CD4-positive, alpha-beta memory T cell (primary cell): Measurements from ENCODE around the gene MAST2. TPM values are rescaled to one million over a fixed set of nuclear protein-coding genes. Genes with fewer than 3 reads are reported as not detected.
"Not testable (repeated sequence)": the region's sequence is repeated elsewhere in the genome, so short reads cannot be mapped to it uniquely, and the experiment has no call there.

Source experiments
- CTCF ChIA-PET: fragments of 350-600 bp; sonication (Branson Sonifier 250); formaldehyde crosslinking; loops from one replicate; lab custom pipeline; 2021; ENCODE audit warnings: inconsistent platforms; ENCODE audit not compliant: partially characterized antibody; lab: Charles Lee
- POLR2A ChIA-PET: fragments of 350-600 bp; sonication (Branson Sonifier 250); formaldehyde crosslinking; loops from one replicate; lab custom pipeline; 2021; ENCODE audit not compliant: partially characterized antibody; lab: Charles Lee
- DNase-seq, 5 donors: peaks; one replicate each; pipeline versions ENCODE4 v3.0.0 to v3.0.0-alpha.2; 2020 to 2022; ENCODE audit warnings: mixed read lengths in 1 of 5
- H3K27ac ChIP-seq: one replicate; pipeline ENCODE4 v1.7.0; 2013; ENCODE audit warnings: low read depth, low read length
- H3K27me3 ChIP-seq: 2 replicates; pipeline ENCODE4 v1.7.0; 2013; ENCODE audit warnings: mild to moderate bottlenecking, low read length, moderate library complexity; ENCODE audit not compliant: insufficient read depth
- H3K36me3 ChIP-seq: 2 replicates; pipeline ENCODE4 v1.7.0; 2013; ENCODE audit warnings: mild to moderate bottlenecking, low read length, moderate library complexity; ENCODE audit not compliant: insufficient read depth
- H3K4me1 ChIP-seq: 2 replicates; pipeline ENCODE4 v1.7.0; 2013; ENCODE audit warnings: mild to moderate bottlenecking, low read length, moderate library complexity; ENCODE audit not compliant: insufficient read depth
- H3K4me3 ChIP-seq, 2 donors: one replicate each; pipeline ENCODE4 v1.7.0; 2013; ENCODE audit warnings: low read length in 2 of 2, mild to moderate bottlenecking in 1 of 2
- H3K9me3 ChIP-seq, 2 donors: one replicate each; pipeline ENCODE4 v1.7.0; 2013; ENCODE audit warnings: low read length in 2 of 2, control low read depth in 1 of 2; ENCODE audit not compliant: control insufficient read depth in 1 of 2
- H3K27ac Mint-ChIP-seq, 7 donors: one replicate each; pipeline ENCODE4 v1.8.0; 2020 to 2021; ENCODE audit warnings: mixed read lengths in 7 of 7, mild to moderate bottlenecking in 6 of 7, inconsistent platforms in 3 of 7, moderate library complexity in 3 of 7
- H3K27me3 Mint-ChIP-seq, 2 donors: one replicate each; pipeline ENCODE4 v1.8.0; 2020 to 2021; ENCODE audit warnings: mixed read lengths in 2 of 2
- H3K36me3 Mint-ChIP-seq, 2 donors: one replicate each; pipeline ENCODE4 v1.8.0; 2020 to 2021; ENCODE audit warnings: mixed read lengths in 2 of 2, inconsistent platforms in 1 of 2, mild to moderate bottlenecking in 1 of 2
- H3K4me1 Mint-ChIP-seq, 4 donors: one replicate each; pipeline ENCODE4 v1.8.0; 2020 to 2021; ENCODE audit warnings: mixed read lengths in 4 of 4, mild to moderate bottlenecking in 1 of 4
- H3K4me3 Mint-ChIP-seq, 8 donors: one replicate each; pipeline ENCODE4 v1.8.0; 2020 to 2021; ENCODE audit warnings: mixed read lengths in 8 of 8, mild to moderate bottlenecking in 7 of 8, moderate library complexity in 6 of 8, inconsistent platforms in 3 of 8
- H3K9me3 Mint-ChIP-seq, 8 donors: one replicate each; pipeline ENCODE4 v1.8.0; 2020 to 2021; ENCODE audit warnings: mixed read lengths in 8 of 8, mild to moderate bottlenecking in 5 of 8, inconsistent platforms in 3 of 8, moderate library complexity in 1 of 8
- intact Hi-C: fragments of 100-400 bp; cut with micrococcal nuclease; formaldehyde crosslinking; loops from one replicate; pipeline ENCODE4 v1.15.1; 2023
- polyA plus RNA-seq, 2 donors: library from polyadenylated mRNA; unstranded; fragments of 300-500 nt; fragmentation: Illumina TruSeq; gene quantifications; one replicate each; pipeline ENCODE4 v1.2.3, GENCODE V29; 2021
- total RNA-seq, 2 experiments: library from RNA; stranded (reverse); gene quantifications; one replicate each; pipeline ENCODE4 v1.2.3, GENCODE V29; 2021

MAST2 gene
- total and polyA plus RNA-seq, 4 experiments from 2014 or later: 0.65 to 9.9 (median 4.3) TPM

DNA sequence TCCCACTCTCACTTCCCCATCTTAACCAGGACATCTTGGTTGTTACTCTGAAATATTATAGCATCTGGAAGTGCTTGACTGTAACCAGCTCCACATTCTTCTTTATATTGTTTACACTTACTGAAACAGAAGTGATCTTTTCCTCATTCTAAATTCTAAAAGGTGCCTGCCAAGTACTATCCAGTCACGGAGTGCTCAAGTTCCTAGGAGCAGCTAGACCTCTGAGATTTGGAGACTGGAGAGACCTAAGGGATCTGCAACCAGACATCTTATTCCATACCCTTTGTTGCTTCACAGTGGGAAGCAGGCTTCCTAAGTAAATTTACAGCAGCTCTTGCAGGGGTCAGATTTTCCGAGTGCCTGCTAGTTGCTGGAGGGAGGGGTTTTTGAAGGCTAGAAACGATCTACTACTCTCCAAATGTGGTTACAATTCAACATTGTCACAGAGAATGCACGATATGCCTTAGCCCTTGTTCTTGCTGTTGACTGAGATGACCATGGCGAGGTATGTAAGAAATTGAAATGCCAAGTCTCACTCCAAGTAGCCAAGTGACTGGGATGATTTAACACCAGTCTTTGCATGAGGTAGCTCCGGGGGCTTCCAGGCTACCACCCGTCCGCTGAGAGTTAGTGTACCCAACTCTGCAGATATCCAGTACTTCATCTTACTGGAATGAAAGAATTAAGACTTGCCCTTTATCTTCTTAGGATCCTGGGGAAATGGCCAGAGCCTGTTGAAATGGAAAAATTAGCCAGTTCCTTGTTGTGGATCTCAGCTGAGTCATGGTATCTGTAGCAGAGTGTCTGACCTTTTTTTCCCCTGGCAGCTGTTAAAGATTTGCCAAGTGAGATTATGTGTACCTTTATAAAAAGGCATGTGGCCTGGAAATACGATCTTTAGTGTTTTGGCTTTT is 150.8 kb downstream of the MAST2 start:
- Histone ChIP-seq H3K4me3 (no peak overlapping the region), H3K27ac (no peak overlapping the region), H3K4me1 (no peaks in the 10 kb centered on the region), H3K36me3 (no peaks in the 10 kb centered on the region), H3K9me3 (no peaks in the 10 kb centered on the region), H3K27me3 (no peaks in the 10 kb centered on the region)
- Mint-ChIP-seq H3K9me3 (no peaks in the 10 kb centered on the region), H3K36me3 (no peaks in the 10 kb centered on the region), H3K4me1 (no peaks in the 10 kb centered on the region), H3K27me3 (no peaks in the 10 kb centered on the region), H3K27ac (no peak overlapping the region), H3K4me3 (no peak overlapping the region)
- POLR2A ChIA-PET: no interaction called here
- no peak for DNase-seq
- CTCF ChIA-PET: no interaction called here
- intact Hi-C loops: no loop called here

GRCh38 chr1:45957684-45958083 is 154.3 kb downstream of the MAST2 start:
- Histone ChIP-seq H3K4me1 (no peaks in the 10 kb centered on the region), H3K36me3 (no peaks in the 10 kb centered on the region), H3K27ac (no peak overlapping the region), H3K4me3 (no peak overlapping the region), H3K27me3 (no peaks in the 10 kb centered on the region), H3K9me3 (no peaks in the 10 kb centered on the region)
- Mint-ChIP-seq H3K4me3 (no peak overlapping the region), H3K27me3 (no peaks in the 10 kb centered on the region), H3K9me3 (peaks cover 0 to 2% (median 0%) of the 10 kb centered on the region in 8 donors), H3K36me3 (peaks cover 4 to 8% of the 10 kb centered on the region in 2 donors), H3K4me1 (peaks cover 0 to 1% (median 0%) of the 10 kb centered on the region in 4 donors), H3K27ac (no peak overlapping the region)
- CTCF ChIA-PET: no interaction called here
- POLR2A ChIA-PET: interaction anchor here (0.7 kb wide), 1 partner anchor 55 kb away, joined by 3 read pairs; no protein-coding TSS in a partner anchor
- no peak for DNase-seq
- intact Hi-C loops: no loop called here

GRCh38 chr1:45958317-45958716 is 154.9 kb downstream of the MAST2 start:
- Histone ChIP-seq H3K4me1 (no peaks in the 10 kb centered on the region), H3K36me3 (no peaks in the 10 kb centered on the region), H3K4me3 (no peak overlapping the region), H3K27me3 (no peaks in the 10 kb centered on the region), H3K9me3 (no peaks in the 10 kb centered on the region), H3K27ac (no peak overlapping the region)
- POLR2A ChIA-PET: no interaction called here
- Mint-ChIP-seq H3K9me3 (peaks cover 0 to 4% (median 0%) of the 10 kb centered on the region in 8 donors), H3K36me3 (peaks cover 4 to 12% of the 10 kb centered on the region in 2 donors), H3K4me1 (peaks cover 0 to 1% (median 0%) of the 10 kb centered on the region in 4 donors), H3K27ac (peak overlapping the region in 1 of 7 donors; percentile 73), H3K27me3 (no peaks in the 10 kb centered on the region), H3K4me3 (no peak overlapping the region)
- no peak for DNase-seq
- CTCF ChIA-PET: no interaction called here
- intact Hi-C loops: no loop called here

- ChIA-PET POLR2A (no interaction called here), CTCF (no interaction called here)
- Mint-ChIP-seq H3K27me3 (no peaks in the 10 kb centered on the region), H3K4me3 (no peak overlapping the region), H3K4me1 (peaks cover 0 to 1% (median 0%) of the 10 kb centered on the region in 4 donors), H3K36me3 (peaks cover 5 to 22% of the 10 kb centered on the region in 2 donors), H3K9me3 (peaks cover 0 to 6% (median 0%) of the 10 kb centered on the region in 8 donors), H3K27ac (no peak overlapping the region)
- DNase-seq: no peak
- Histone ChIP-seq H3K4me1 (no peaks in the 10 kb centered on the region), H3K27ac (no peak overlapping the region), H3K36me3 (no peaks in the 10 kb centered on the region), H3K9me3 (no peaks in the 10 kb centered on the region), H3K4me3 (no peak overlapping the region), H3K27me3 (no peaks in the 10 kb centered on the region)
- intact Hi-C loops: no loop called here
Observed at GRCh38 chr1:45960930-45961715, 157.7 kb downstream of the MAST2 start.

- H3K4me1 Mint-ChIP-seq, intact Hi-C loops, H3K27ac Mint-ChIP-seq, POLR2A ChIA-PET, CTCF ChIA-PET, H3K4me3 ChIP-seq, H3K27ac ChIP-seq, H3K4me3 Mint-ChIP-seq, H3K9me3 Mint-ChIP-seq, H3K27me3 Mint-ChIP-seq, H3K27me3 ChIP-seq, H3K9me3 ChIP-seq, DNase-seq, H3K4me1 ChIP-seq, H3K36me3 ChIP-seq: not testable (repeated sequence)
- H3K36me3 Mint-ChIP-seq: peaks cover 5 to 22% of the 10 kb centered on the region in 2 donors
Observed at GRCh38 chr1:45961936-45962335, 158.5 kb downstream of the MAST2 start.

DNA sequence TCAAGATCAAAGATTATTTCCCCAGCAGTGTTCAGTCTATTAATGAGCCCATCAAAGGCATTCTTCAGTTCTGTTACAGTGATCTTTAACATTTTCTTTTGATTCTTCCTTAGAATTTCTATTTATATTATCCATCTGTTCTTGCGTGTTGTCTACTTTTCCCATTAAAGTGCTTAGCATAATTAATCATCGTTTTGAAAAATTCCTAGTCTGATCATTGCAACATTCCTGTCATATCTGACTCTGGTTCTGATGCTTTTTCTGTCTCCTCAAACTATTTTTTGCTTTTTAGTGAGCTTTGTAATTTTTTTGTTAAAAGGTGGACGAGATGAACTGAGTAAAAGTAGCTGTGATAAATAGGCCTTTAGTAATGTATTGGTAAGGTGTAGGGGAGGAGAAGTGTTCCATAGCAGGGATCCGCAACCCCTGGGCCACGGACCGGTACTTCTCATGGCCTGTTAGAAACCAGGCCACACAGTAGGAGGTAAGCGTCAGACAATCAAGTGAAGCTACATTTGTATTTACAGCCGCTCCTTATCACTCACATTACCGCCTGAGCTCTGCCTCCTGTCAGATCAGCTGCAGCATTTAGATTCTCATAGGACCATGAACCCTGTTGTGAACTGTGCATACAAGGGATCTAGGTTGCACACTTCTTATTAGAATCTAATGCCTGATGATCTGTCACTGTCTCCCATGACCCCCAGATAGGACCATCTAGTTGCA is 165.7 kb downstream of the MAST2 start:
- Mint-ChIP-seq H3K4me3 (no peak overlapping the region), H3K27me3 (no peaks in the 10 kb centered on the region), H3K9me3 (no peaks in the 10 kb centered on the region), H3K27ac (no peak overlapping the region), H3K36me3 (peaks cover 5 to 26% of the 10 kb centered on the region in 2 donors), H3K4me1 (no peaks in the 10 kb centered on the region)
- no peak for DNase-seq
- H3K4me3 ChIP-seq: no peak overlapping the region
- ChIA-PET CTCF (no interaction called here), POLR2A (no interaction called here)
- no peaks in the 10 kb centered on the region for H3K36me3 ChIP-seq
- H3K9me3 ChIP-seq: no peaks in the 10 kb centered on the region
- no peak overlapping the region for H3K27ac ChIP-seq
- H3K27me3 ChIP-seq: no peaks in the 10 kb centered on the region
- H3K4me1 ChIP-seq: no peaks in the 10 kb centered on the region
- intact Hi-C loops: no loop called here

DNA sequence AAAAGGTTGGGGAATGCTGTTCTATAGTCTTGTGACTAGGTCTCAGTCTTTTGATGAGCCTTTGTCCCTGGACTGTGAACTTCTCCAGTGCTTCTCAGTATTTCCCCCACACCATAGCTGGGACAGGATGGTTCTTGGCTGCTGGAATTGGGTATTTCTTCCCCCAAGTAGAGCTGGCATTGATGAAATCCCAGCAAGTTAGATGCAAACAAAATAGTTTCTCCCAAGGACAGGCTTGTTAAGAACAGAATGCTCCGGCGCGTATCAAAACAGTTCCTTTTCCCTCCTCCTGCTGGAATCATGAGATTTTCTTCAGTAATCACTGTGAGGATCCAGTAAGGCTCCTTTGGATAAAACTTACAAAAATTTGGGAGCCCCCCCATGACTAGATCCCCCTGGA is 166.5 kb downstream of the MAST2 start:
- POLR2A ChIA-PET: no interaction called here
- CTCF ChIA-PET: no interaction called here
- no peak overlapping the region for H3K27ac Mint-ChIP-seq
- no peak overlapping the region for H3K4me3 ChIP-seq
- no peaks in the 10 kb centered on the region for H3K4me1 ChIP-seq
- H3K4me1 Mint-ChIP-seq: no peaks in the 10 kb centered on the region
- DNase-seq: no peak
- H3K27me3 ChIP-seq: no peaks in the 10 kb centered on the region
- no peaks in the 10 kb centered on the region for H3K9me3 Mint-ChIP-seq
- no peaks in the 10 kb centered on the region for H3K27me3 Mint-ChIP-seq
- no peak overlapping the region for H3K27ac ChIP-seq
- H3K36me3 Mint-ChIP-seq: peaks cover 5 to 19% of the 10 kb centered on the region in 2 donors
- H3K9me3 ChIP-seq: no peaks in the 10 kb centered on the region
- intact Hi-C loops: no loop called here
- no peak overlapping the region for H3K4me3 Mint-ChIP-seq
- no peaks in the 10 kb centered on the region for H3K36me3 ChIP-seq
